A673 (cell line): ENCODE results near the gene NKPD1. TPM values are rescaled to one million over a fixed set of nuclear protein-coding genes. Genes with fewer than 3 reads are reported as not detected.

ENCODE experiments used
- BruUV-seq: library from RNA; stranded (reverse); fragments of 400-500 nt; replicated peaks from 2 replicates; lab custom pipeline; 2021; lab: Mats Ljungman, UMichigan
- CTCF ChIA-PET: fragments of 300-600 bp; sonication (Branson Sonifier 250); formaldehyde crosslinking; loops from one replicate; lab custom pipeline; 2022; ENCODE audit warnings: antibody characterized with exemption; lab: Charles Lee
- POLR2A ChIA-PET: fragments of 300-600 bp; sonication (Branson Sonifier 250); formaldehyde crosslinking; loops from one replicate; lab custom pipeline; 2022; ENCODE audit warnings: antibody characterized with exemption; ENCODE audit not compliant: low non-redundant PET; lab: Charles Lee
- DNase-seq: peaks from one replicate; pipeline ENCODE4 v3.0.0-alpha.2; 2015; ENCODE audit warnings: low spot score
- H3K27ac ChIP-seq: fragments of 200-600 bp; sonication (generic); 2 replicates; pipeline ENCODE4 v1.5.1; 2016; ENCODE audit warnings: mixed run types, low read depth, mild to moderate bottlenecking, mixed read lengths, antibody characterized with exemption, low read length; ENCODE audit not compliant: poor library complexity, severe bottlenecking
- H3K27me3 ChIP-seq: fragments of 200-600 bp; sonication (generic); replicated peaks from 2 replicates; pipeline ENCODE4 v1.6.1; 2017; ENCODE audit warnings: mixed run types, low read depth, mild to moderate bottlenecking, mixed read lengths, antibody characterized with exemption, low read length; ENCODE audit not compliant: insufficient read depth, poor library complexity
- H3K36me3 ChIP-seq: fragments of 200-600 bp; sonication (generic); 2 replicates; pipeline ENCODE4 v1.6.1; 2016; ENCODE audit warnings: mixed run types, mild to moderate bottlenecking, mixed read lengths, antibody characterized with exemption, low read length; ENCODE audit not compliant: insufficient read depth, poor library complexity, severe bottlenecking
- H3K4me1 ChIP-seq: fragments of 200-600 bp; sonication (generic); 2 replicates; pipeline ENCODE4 v1.6.1; 2017; ENCODE audit warnings: mixed run types, mild to moderate bottlenecking, mixed read lengths, antibody characterized with exemption, low read length; ENCODE audit not compliant: insufficient read depth, poor library complexity, severe bottlenecking
- H3K4me3 ChIP-seq: fragments of 200-600 bp; sonication (generic); 2 replicates; pipeline ENCODE4 v1.5.1; 2016; ENCODE audit warnings: low read depth, mixed run types, mild to moderate bottlenecking, mixed read lengths, low read length; ENCODE audit not compliant: poor library complexity, severe bottlenecking
- H3K9me3 ChIP-seq: fragments of 200-600 bp; sonication (generic); 2 replicates; pipeline ENCODE4 v1.6.1; 2016; ENCODE audit warnings: mixed run types, low read depth, mild to moderate bottlenecking, mixed read lengths, antibody characterized with exemption, low read length; ENCODE audit not compliant: poor library complexity, severe bottlenecking
- CTCF ChIP-seq: fragments of 300-800, 200-600 bp; sonication (generic); conservative IDR thresholded peaks from 2 replicates; pipeline ENCODE4 v1.5.1; 2017; ENCODE audit warnings: low read depth, mild to moderate bottlenecking, antibody characterized with exemption, low read length, moderate library complexity, mixed read lengths
- EZH2 ChIP-seq: fragments of 200-600 bp; sonication (generic); IDR thresholded peaks from 2 replicates; pipeline ENCODE4 v1.6.1; 2017; ENCODE audit warnings: borderline replicate concordance, low read depth, mild to moderate bottlenecking, mixed read lengths, antibody characterized with exemption, low read length; ENCODE audit not compliant: poor library complexity, severe bottlenecking
- intact Hi-C: fragments of 100-400 bp; cut with micrococcal nuclease; formaldehyde crosslinking; loops from one replicate; pipeline ENCODE4 v1.10.0; 2022; ENCODE audit not compliant: unreplicated experiment
- total RNA-seq: library from RNA; stranded (reverse); gene quantifications from 2 replicates; pipeline ENCODE4 v1.2.3, GENCODE V29; 2021

Gene NKPD1
- total RNA-seq, 1 experiment from 2014 or later: 0.30 TPM

GRCh38 chr19:45202637-45203036 is 41.9 kb upstream of the NKPD1 start:
- intact Hi-C loops: no loop called here
- ChIA-PET POLR2A (no interaction called here), CTCF (interaction anchor here (0.6 kb wide), 1 partner anchor 286 kb away, joined by 5 read pairs; no protein-coding TSS in a partner anchor)
- H3K4me3 ChIP-seq: no peak overlapping the region
- no peaks in the 10 kb centered on the region for H3K27me3 ChIP-seq
- BruUV-seq: no TSS peak
- H3K27ac ChIP-seq: no peak overlapping the region
- no peaks in the 10 kb centered on the region for H3K36me3 ChIP-seq
- H3K4me1 ChIP-seq: no peaks in the 10 kb centered on the region
- no peak for DNase-seq
- TF ChIP-seq CTCF (no peak), EZH2 (no peak)
- no peaks in the 10 kb centered on the region for H3K9me3 ChIP-seq

- POLR2A ChIA-PET: no interaction called here
- CTCF ChIA-PET: no interaction called here
- Histone ChIP-seq H3K27ac (no peak overlapping the region), H3K9me3 (no peaks in the 10 kb centered on the region), H3K27me3 (no peaks in the 10 kb centered on the region), H3K4me3 (no peak overlapping the region), H3K4me1 (no peaks in the 10 kb centered on the region), H3K36me3 (no peaks in the 10 kb centered on the region)
- BruUV-seq: no TSS peak
- no peak for DNase-seq
- intact Hi-C loops: no loop called here
- no peak for TF ChIP-seq EZH2
- TF ChIP-seq CTCF: no peak
Observed at GRCh38 chr19:45200568-45200967, 39.8 kb upstream of the NKPD1 start.

GRCh38 chr19:45195764-45196163 is 35.0 kb upstream of the NKPD1 start:
- H3K4me3 ChIP-seq: no peak overlapping the region
- no peak overlapping the region for H3K27ac ChIP-seq
- TF ChIP-seq CTCF (no peak), EZH2 (no peak)
- intact Hi-C loops: no loop called here
- no peaks in the 10 kb centered on the region for H3K4me1 ChIP-seq
- no peaks in the 10 kb centered on the region for H3K27me3 ChIP-seq
- ChIA-PET CTCF (no interaction called here), POLR2A (no interaction called here)
- no peaks in the 10 kb centered on the region for H3K9me3 ChIP-seq
- DNase-seq: no peak
- BruUV-seq: no TSS peak
- H3K36me3 ChIP-seq: no peaks in the 10 kb centered on the region
